Stimulated activated CD8-positive, alpha-beta memory T cell treated with anti-CD3 and anti-CD28 coated beads, Interleukin-12 subunit alpha, Interleukin-12 subunit beta, amount 100 ng/mL, for 1 hour (primary cell): ENCODE data around the gene MET.

ENCODE experiments used
- DNase-seq: peaks from one replicate; pipeline ENCODE4 v3.0.0-alpha.2; 2020; ENCODE audit warnings: low read depth

Gene MET

GRCh38 chr7:116783666-116784318 is 111.8 kb downstream of the MET start:
- DNase-seq = no peak

- no peak for DNase-seq
Observed at GRCh38 chr7:116784647-116785046, 112.7 kb downstream of the MET start.

DNA sequence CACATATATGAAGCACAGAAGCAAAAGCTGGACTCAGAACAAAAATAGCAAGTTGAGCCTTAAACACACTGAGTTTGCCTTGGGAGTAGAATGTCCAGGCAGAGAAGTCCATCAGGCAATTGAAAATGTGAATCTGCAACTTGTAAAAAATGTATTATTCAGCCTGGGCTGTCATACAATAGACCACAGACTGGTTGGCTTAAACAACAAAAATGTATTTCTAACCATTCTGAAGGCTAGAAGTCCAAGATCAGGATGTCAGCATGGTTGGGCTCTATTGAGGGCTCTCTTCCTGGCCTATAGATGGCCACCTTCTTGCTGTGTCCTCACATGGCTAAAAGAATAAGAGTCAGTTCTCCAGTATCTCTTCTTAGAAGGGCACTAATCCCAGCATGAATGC is 113.8 kb downstream of the MET start:
- DNase-seq = no peak

DNA sequence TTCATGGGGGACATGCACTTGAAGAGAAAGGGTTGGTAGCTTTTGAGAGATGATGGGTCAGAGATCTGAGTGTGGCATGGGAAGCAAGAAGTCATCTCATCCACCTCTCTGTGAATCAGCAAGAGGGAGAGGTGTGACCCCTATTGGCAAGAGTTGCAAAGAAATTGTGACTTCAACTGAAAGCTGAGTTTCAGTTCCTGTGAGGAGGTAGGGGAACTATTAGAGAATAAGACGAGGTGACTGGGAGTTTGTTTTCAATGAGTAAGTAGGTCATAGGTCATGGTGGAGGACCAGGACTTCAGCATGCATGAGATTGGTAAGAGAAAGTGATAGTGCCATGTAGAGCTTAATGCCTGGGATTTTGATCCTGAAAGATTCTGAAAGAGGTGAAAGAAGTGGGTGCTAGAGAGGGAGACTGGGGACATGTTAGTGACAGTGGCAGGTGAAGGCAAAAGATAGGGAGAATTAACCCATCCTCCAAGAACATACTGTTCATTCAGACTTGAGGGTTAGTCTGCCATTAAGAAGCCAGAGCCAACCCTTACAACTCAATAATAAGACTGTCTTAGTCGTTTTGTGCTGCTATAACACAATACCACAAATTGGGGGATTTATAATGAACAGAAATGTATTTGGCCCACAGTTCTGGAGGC is 114.9 kb downstream of the MET start:
- no peak for DNase-seq

GRCh38 chr7:116787881-116788280 is 115.9 kb downstream of the MET start:
- DNase-seq = no peak

GRCh38 chr7:116788572-116789197 is 116.7 kb downstream of the MET start:
- no peak for DNase-seq

DNA sequence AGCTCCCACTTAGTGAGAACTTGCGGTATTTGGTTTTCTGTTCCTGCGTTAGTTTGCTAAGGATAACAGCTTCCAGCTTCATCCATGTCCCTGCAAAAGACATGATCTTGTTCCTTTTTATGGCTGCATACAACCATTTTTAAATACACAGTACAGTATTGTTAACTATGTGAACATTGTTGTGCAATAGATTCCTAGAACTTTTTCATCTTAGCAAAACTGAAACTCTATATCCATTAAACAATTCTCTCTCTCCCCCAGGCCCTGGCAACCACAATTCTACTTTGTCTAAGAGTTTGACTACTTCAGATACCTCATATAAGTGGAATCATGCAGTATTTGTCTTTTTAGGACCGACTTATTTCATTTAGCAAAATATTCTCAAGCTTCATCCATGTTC is 118.0 kb downstream of the MET start:
- no peak for DNase-seq

DNA sequence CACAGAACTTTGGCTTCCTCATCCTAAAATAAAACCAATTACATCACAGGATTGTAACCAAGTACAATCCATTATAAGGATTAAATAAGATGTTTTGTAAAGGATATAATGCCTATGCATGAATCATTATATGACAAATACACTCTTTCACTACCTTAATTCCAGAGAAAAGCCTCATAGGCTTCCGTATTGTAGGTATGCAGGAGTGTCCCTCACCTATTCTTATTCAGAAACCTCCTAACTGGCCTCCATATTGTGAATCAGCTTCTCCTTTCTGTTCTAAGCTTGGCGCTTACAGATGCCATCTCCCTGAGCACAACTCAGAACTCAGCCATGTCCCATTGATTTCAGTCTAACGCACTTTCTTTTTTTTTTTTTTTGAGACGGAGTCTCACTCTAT is 120.8 kb downstream of the MET start:
- no peak for DNase-seq

GRCh38 chr7:116793795-116794340 is 121.9 kb downstream of the MET start:
- DNase-seq = no peak

GRCh38 chr7:116796471-116796870 is 124.5 kb downstream of the MET start:
- DNase-seq = no peak

DNA sequence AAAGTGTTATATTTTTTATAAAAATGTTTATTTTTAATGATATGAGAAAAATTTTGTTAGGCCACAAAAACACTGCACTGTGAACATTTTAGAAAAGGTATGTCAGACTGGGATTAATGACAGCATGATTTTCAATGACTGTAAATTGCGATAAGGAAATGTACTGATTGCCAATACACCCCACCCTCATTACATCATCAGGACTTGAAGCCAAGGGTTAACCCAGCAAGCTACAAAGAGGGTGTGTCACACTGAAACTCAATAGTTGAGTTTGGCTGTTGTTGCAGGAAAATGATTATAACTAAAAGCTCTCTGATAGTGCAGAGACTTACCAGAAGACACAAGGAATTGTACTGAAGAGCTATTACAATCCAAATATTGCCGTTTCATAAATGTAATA is 125.6 kb downstream of the MET start:
- DNase-seq = no peak

DNA sequence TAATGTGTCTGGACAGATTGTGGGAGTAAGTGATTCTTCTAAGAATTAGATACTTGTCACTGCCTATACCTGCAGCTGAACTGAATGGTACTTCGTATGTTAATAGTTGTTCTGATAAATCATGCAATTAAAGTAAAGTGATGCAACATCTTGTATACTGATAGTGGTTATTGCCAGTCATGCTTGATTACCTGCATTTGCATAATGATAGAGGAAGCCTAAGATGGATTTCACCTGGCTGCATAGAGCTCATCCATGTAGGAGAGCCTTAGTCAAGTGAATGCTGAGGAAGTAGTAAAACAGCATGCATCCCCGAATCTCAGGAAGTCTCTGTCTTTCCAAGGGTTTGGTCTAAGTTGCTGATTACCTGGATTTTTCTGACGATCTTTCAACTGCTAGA is 126.2 kb downstream of the MET start:
- no peak for DNase-seq

DNA sequence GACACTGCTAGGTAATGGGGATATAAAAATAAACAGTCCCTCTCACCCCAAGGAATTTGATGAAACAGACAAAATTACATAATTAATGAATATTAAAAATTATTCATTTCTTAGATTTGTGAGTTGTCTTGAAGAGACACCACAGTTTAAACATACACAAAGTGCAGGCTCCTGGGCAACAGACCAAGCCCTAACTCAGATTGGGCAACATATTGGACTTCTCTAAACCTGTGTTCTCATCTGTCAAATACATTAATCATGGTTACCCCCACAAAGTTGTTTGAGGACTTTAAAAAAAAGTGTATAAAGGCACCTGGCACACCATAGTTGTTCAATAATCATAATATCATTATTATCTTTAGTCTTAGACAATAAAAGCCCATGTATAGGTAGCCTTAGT is 127.9 kb downstream of the MET start:
- DNase-seq = no peak

DNA sequence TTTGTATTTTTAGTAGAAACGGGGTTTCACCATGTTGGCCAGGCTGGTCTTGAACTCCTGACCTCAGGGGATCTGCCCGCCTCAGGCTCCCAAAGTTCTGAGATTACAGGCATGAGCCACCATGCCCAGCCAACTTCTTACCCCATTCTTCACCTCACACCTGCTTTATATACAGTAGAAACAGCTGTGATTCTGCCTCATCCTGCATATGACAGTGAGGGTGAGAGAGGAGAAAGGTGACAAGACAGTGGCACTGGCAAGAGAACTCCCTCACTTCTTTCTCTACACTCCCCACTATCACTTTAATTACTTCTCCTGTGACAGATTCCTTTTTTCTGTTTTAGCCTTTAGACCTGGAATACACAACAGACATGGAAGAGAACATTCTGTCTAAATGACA is 128.6 kb downstream of the MET start:
- no peak for DNase-seq

- DNase-seq = no peak
Observed at GRCh38 chr7:116801092-116801710, 129.2 kb downstream of the MET start.

DNA sequence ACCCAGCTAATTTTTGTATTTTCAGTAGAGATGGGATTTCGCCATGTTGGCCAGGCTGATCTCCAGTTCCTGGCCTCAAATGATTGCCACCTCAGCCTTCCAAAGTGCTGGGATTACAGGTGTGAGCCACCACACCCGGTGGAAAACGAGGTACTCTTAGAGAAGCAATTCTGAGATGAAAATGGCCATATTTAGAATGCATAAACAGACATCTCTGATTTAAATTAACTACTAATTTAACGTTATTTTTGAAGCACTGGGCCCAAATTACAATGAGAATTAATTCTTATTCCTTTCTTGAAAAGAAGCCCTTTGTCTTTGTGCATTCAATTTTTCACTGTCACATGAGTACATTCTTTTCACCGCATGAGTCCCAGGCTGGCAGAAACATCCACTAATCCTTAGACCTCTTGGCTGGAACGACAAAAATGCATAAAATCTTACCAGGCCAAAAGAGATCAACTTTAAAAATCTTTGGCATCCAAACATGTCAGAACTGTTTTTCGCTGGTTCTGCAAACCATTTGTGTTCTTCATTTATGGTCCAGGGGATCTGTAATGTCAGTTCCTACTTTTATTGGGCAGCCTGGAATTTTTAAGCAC is 130.2 kb downstream of the MET start:
- DNase-seq = no peak

- no peak for DNase-seq
Observed at GRCh38 chr7:116802746-116803152, 130.8 kb downstream of the MET start.

DNA sequence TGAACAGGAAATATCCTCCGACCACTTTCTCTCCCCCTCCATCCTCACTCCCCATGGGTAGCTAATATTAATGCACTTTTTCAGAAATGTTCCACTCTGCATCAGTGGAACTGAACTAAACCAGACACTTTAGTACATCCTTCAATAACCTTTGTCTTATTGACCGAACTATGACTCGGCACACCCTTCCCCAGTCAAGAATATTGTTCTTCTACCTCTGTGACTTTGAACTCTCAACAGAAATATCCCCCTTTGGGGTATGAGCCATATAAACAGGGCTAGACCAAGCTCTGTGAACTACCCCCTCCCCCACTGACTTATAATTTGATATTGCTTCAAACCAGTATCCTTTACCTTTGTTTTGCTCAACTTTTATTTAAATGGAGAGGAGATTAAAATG is 132.5 kb downstream of the MET start:
- DNase-seq = no peak

DNA sequence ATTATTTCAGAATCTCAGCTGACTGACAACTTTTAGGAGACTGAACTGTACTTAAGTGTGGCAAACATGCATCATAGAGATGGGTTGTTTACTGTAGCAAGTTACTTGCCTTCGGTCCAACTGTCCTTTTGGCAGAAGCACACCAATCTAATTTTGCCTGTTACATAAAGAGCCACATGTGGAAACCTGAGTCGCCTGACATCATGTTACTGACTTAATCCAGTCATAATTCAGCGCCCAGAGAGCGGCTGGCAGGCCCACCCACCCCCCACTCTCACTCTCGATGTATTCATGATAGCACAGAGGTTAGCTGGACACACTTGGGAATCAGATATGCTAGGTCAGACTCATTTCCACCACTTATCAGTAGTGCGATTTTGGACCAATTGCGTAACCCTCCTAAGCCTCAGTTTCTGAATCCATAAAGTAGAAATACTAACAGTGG is 133.1 kb downstream of the MET start:
- no peak for DNase-seq

DNA sequence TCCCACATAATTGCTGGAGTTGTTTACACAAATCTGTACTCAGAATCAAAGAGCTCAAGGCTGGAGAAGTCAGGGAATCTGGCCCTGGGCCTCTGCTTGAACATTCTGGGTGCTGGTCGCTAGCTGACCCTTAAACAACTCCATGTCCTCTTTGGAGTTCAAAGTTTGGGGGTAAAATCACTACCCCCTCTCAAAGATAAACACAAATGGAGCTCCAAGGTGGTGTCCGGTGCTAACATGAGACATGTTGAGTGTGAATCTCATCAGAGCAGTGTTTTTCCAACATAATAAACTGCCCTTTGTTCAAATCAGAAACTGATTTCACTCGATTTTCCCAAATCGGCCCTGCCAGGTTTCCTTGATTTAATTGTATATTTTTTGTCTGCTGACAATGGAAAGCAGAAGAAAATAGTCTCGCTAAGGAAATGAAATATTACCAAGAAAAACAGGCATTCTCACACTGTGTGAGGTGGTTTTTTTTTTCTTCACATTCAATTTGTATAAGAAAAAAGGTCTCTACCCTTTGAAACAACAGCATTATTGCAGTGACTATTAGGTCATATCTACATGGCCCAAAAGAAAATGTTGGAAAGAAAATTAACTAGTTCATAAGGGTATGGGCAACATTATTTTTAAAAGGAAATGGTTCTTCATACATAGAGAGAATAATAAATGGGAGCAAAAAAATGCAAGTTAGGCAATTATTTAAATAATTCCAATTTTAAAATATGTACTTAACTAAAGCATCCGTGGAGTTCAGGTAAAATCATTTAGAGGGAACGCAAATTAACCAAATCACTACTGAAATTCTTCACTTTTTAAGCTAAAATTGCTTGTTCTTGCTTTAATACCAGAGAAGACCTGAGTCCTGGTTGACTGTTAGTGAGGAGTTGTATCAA is 134.3 kb downstream of the MET start:
- no peak for DNase-seq

DNA sequence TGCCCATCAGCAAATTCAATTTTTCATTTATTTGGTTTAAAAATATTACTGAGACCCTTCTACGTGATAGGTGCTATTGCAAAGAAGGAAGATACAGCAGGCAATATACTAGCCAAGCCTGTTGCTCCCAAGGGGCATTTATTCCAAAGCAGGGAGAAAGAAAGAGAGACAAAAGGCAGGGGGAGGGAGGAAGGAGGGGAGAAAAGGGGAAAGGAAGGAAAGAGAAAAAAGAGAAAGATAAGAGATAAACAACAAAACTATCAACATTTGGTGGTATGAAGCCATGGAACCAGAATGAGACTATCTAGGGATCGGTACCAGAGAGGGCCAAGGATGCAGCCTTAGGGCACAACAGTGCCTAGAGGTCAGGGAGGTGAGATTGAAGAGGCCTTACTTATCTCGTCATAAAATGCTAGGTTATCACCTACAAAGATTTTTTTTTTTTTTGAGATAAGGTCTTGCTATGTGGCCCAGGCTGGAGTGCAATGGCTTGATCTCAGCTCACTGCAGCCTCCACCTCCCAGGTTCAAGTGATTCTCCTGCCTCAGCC is 135.1 kb downstream of the MET start:
- no peak for DNase-seq
